MM.1S (cell line): ENCODE data around the gene SENP7.

Source experiments
- DNase-seq: peaks from one replicate; pipeline ENCODE4 v3.0.0-alpha.2; 2015
- H2AFZ ChIP-seq: fragments of 300-600 bp; sonication (generic); 2 replicates; pipeline ENCODE4 v1.6.0; 2016; ENCODE audit warnings: antibody characterized with exemption, low read length
- H3F3A ChIP-seq: fragments of 300-600 bp; sonication (generic); 2 replicates; pipeline ENCODE4 v1.6.1; 2016; ENCODE audit warnings: mild to moderate bottlenecking, antibody characterized with exemption, low read length, moderate library complexity, mixed read lengths; ENCODE audit not compliant: insufficient read depth
- H3K27ac ChIP-seq: fragments of 300-600 bp; sonication (generic); 2 replicates; pipeline ENCODE4 v1.5.1; 2016; ENCODE audit warnings: mild to moderate bottlenecking, low read length
- H3K27me3 ChIP-seq: fragments of 300-600 bp; sonication (generic); replicated peaks from 2 replicates; pipeline ENCODE4 v1.6.0; 2016; ENCODE audit warnings: low read length; ENCODE audit not compliant: insufficient read depth
- H3K36me3 ChIP-seq: fragments of 300-600 bp; sonication (generic); replicated peaks from 2 replicates; pipeline ENCODE4 v1.6.1; 2016; ENCODE audit warnings: mild to moderate bottlenecking, low read length, mixed read lengths; ENCODE audit not compliant: insufficient read depth
- H3K4me1 ChIP-seq: fragments of 300-600 bp; sonication (generic); 2 replicates; pipeline ENCODE4 v1.6.1; 2016; ENCODE audit warnings: low read length, mixed read lengths
- H3K4me2 ChIP-seq: fragments of 300-600 bp; sonication (generic); 2 replicates; pipeline ENCODE4 v1.6.0; 2016; ENCODE audit warnings: low read depth, low read length
- H3K4me3 ChIP-seq: fragments of 300-600 bp; sonication (generic); 2 replicates; pipeline ENCODE4 v1.5.1; 2016; ENCODE audit warnings: low read length, mixed read lengths
- H3K79me2 ChIP-seq: fragments of 300-600 bp; sonication (generic); 2 replicates; pipeline ENCODE4 v1.6.1; 2016; ENCODE audit warnings: mixed run types, low read length, mixed read lengths
- H3K9ac ChIP-seq: fragments of 300-600 bp; sonication (generic); 2 replicates; pipeline ENCODE4 v1.6.1; 2016; ENCODE audit warnings: low read length, mixed read lengths
- H3K9me2 ChIP-seq: fragments of 300-600 bp; sonication (generic); replicated peaks from 2 replicates; pipeline ENCODE4 v1.6.1; 2016; ENCODE audit warnings: mild to moderate bottlenecking, low read length, mixed read lengths; ENCODE audit not compliant: insufficient read depth
- H3K9me3 ChIP-seq: fragments of 300-600 bp; sonication (generic); replicated peaks from 2 replicates; pipeline ENCODE4 v1.6.1; 2016; ENCODE audit warnings: mild to moderate bottlenecking, low read length, mixed read lengths; ENCODE audit not compliant: insufficient read depth
- H4K20me1 ChIP-seq: fragments of 300-600 bp; sonication (generic); 2 replicates; pipeline ENCODE4 v1.6.1; 2016; ENCODE audit warnings: mild to moderate bottlenecking, low read length, moderate library complexity, mixed read lengths; ENCODE audit not compliant: insufficient read depth
- EZH2 ChIP-seq: fragments of 300-600 bp; sonication (generic); optimal IDR thresholded peaks from 2 replicates; pipeline ENCODE3; 2017; ENCODE audit warnings: low read depth, mild to moderate bottlenecking, antibody characterized with exemption, low read length, mixed read lengths
- EZH2phosphoT487 ChIP-seq: fragments of 300-600 bp; sonication (generic); IDR thresholded peaks from 2 replicates; pipeline ENCODE4 v1.6.1; 2018; ENCODE audit warnings: antibody characterized with exemption, low read length
- TF ChIP-seq, protein P1 (sequence below): fragments of 300-600 bp; sonication (generic); IDR thresholded peaks from 2 replicates; pipeline ENCODE4 v1.5.1; 2016; ENCODE audit warnings: antibody characterized with exemption, low read length, mixed read lengths

The SENP7 gene

DNA sequence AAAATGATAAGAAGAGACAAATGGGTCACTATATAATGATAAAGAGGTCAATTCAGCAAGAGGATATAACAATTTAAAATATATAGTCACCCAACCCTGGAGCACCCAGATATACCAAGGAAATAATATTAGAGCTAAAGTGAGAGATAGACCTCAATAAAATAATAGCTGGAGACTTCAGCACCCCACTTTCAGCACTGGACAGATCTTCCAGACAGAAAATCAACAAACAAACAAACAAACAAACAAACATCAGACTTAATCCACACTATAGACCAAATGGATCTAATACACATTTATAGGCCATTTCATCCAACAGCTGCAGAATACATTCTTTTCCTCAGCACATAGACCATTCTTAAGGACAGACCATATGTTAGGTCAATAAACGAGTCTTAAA is 79.4 kb downstream of the SENP7 start:
- Histone ChIP-seq H3K27ac (no peak overlapping the region), H3K79me2 (0 out of 2 replicates have a peak, but pooled peaks cover 9% of the 10 kb centered on the region), H3K27me3 (no peaks in the 10 kb centered on the region), H3K4me3 (no peak overlapping the region), H3K9ac (no peak overlapping the region), H2AFZ (no peak overlapping the region), H3K9me3 (no peaks in the 10 kb centered on the region), H3K4me2 (no peak overlapping the region), H3K9me2 (no peaks in the 10 kb centered on the region), H4K20me1 (no peaks in the 10 kb centered on the region), H3K36me3 (no peaks in the 10 kb centered on the region), H3F3A (no peaks in the 10 kb centered on the region), H3K4me1 (no peaks in the 10 kb centered on the region)
- TF ChIP-seq EZH2phosphoT487 = no peak
- no peak for TF ChIP-seq EZH2
- TF ChIP-seq, protein P1, sequence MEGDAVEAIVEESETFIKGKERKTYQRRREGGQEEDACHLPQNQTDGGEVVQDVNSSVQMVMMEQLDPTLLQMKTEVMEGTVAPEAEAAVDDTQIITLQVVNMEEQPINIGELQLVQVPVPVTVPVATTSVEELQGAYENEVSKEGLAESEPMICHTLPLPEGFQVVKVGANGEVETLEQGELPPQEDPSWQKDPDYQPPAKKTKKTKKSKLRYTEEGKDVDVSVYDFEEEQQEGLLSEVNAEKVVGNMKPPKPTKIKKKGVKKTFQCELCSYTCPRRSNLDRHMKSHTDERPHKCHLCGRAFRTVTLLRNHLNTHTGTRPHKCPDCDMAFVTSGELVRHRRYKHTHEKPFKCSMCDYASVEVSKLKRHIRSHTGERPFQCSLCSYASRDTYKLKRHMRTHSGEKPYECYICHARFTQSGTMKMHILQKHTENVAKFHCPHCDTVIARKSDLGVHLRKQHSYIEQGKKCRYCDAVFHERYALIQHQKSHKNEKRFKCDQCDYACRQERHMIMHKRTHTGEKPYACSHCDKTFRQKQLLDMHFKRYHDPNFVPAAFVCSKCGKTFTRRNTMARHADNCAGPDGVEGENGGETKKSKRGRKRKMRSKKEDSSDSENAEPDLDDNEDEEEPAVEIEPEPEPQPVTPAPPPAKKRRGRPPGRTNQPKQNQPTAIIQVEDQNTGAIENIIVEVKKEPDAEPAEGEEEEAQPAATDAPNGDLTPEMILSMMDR = no peak
- no peak for DNase-seq

- Histone ChIP-seq H3K9me2 (no peaks in the 10 kb centered on the region), H3K4me1 (no peaks in the 10 kb centered on the region), H3K27me3 (no peaks in the 10 kb centered on the region), H3K4me2 (no peak overlapping the region), H3F3A (no peaks in the 10 kb centered on the region), H3K9me3 (no peaks in the 10 kb centered on the region), H3K27ac (no peak overlapping the region), H3K36me3 (no peaks in the 10 kb centered on the region), H3K9ac (no peak overlapping the region), H2AFZ (no peak overlapping the region), H3K79me2 (peaks cover 3% of the 10 kb centered on the region; the same call in 1 of the 2 replicates), H3K4me3 (no peak overlapping the region), H4K20me1 (no peaks in the 10 kb centered on the region)
- no peak for DNase-seq
- TF ChIP-seq, protein P1 = no peak
- TF ChIP-seq EZH2 (no peak), EZH2phosphoT487 (no peak)
Measured at GRCh38 chr3:101423984-101424888, 88.8 kb downstream of the SENP7 start.

GRCh38 chr3:101418851-101419250 is 94.2 kb downstream of the SENP7 start:
- Histone ChIP-seq H3K9me2 (no peaks in the 10 kb centered on the region), H3K27ac (no peak overlapping the region), H3K27me3 (no peaks in the 10 kb centered on the region), H3K4me2 (no peak overlapping the region), H3F3A (no peaks in the 10 kb centered on the region), H3K9ac (no peak overlapping the region), H3K4me1 (no peaks in the 10 kb centered on the region), H2AFZ (no peak overlapping the region), H3K4me3 (no peak overlapping the region), H3K79me2 (no peaks in the 10 kb centered on the region), H3K36me3 (no peaks in the 10 kb centered on the region), H4K20me1 (no peaks in the 10 kb centered on the region), H3K9me3 (no peaks in the 10 kb centered on the region)
- no peak for TF ChIP-seq EZH2
- TF ChIP-seq, protein P1 = no peak
- no peak for TF ChIP-seq EZH2phosphoT487
- DNase-seq = no peak
